ENCODE measurements around the gene CFAP57.
"Not testable (repeated sequence)": the region's sequence is repeated elsewhere in the genome, so short reads cannot be mapped to it uniquely, and the experiment has no call there.

CFAP57 gene

DNA sequence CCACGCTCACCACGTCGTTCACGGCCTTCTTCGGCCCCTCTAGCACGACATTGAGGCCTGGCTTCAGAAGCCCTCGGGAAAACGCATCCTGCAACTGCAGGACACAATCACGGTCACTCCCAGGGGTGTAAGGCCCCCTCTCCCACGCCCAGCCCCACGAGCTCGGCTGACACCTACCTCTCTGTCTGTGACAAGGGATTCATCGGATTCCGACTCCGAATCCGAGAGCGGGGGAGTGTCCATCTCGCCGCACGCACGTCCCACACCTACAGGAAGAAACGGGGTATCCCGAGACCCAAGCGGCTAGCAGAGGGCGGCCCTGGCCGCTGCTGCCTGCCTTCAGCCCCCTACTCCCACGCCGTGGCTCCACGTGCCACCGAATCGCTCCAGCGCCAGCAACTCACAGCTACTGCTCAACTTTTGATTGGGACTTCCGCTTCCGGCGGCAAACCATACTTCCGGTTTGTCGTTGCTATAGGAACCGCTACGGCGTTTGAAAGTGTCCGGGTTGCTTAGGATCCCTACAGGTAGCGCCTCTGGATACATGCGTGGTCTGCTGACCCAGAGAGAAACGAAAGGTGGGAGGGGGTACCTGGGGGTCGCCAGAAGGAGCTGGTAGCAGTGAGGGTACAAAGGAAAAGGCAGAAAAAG, at the start of gene CFAP57, which contains the start of gene EBNA1BP2:
CFAP57 (plus strand) TSS at position 455 of the 651 bp plus-strand sequence. CDS start 424 bp downstream, outside the sequence.
EBNA1BP2 (minus strand) TSS at position 415 of the 651 bp plus-strand sequence; CDS start at position 243, 172 bp downstream.
- DNase-seq: peak; percentile 100

DNA sequence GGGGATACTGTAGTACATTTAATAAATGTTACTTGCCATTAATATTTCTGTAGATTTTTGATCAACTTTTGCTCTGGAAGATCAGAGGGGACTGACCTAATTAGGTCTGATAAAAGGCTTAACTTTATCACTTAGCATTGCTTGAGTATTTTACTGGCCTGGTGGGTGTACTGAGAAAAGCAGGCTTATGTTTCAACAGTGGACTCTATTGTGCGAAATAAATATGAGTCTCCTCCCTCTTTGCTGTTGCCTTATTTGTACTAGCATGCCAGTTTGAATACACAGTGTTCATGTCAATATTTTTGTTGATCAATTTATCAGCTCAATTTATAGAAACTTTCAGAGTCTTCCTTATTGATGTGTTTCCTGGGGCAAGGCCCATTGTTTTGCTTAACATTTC, 49.1 kb upstream of the CFAP57 start:
- DNase-seq: peak; percentile 88

DNA sequence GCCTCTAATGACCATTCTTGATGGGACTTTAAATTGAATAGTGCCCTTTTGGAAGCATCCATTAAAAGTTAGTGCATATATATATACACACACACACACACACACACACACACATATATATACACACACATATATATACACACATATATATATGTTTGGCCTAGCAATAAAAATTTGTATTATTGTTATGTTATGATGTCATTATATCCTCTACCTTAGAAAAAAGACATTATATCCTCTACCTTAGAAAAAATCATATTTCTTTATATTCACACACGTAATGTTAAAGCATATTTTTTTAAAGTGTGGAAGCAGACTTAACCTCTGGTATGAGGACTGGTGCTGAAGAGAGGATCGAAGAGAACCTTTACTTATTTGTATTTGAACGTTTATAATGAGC, 43.3 kb upstream of the CFAP57 start:
- no peak for DNase-seq

DNA sequence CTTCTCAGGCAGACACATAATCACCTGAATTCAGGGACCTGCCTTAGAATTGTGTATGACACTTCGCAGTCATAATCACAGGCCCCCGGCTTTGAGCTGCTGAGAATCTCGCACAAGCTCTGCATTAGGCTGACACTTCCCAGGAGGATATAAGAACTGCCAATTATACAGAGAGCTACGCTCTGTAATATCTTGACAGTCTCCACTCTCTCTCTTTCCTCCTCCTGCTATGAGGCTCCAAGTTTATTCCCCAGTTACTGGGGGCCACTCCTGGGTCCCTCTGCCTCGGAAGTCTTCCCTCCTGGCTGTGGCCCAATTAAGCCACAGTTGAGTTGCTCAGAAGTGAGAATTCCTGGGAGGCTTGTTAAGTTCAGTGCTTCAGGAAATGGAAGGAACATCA, 42.7 kb upstream of the CFAP57 start:
- no peak for DNase-seq

DNA sequence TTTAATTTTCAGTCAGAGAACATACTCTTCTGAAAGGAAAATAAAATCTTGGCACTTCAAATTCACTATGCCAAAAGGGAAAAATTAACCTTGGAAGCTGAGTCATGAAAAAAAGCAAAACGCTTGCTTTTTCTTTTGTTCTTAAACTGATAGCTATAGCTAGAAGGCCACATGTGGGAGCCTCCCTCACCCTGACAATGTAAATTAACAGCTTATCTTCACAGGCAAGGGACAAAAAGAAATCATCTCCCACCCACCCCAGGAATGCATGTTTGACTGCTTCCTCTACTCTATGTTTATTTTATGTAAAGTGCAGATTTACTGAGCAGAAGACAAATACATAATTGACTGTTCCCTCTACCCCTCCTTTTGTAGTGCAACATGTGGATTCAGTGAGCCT, 38.1 kb upstream of the CFAP57 start:
- DNase-seq: no peak

DNA sequence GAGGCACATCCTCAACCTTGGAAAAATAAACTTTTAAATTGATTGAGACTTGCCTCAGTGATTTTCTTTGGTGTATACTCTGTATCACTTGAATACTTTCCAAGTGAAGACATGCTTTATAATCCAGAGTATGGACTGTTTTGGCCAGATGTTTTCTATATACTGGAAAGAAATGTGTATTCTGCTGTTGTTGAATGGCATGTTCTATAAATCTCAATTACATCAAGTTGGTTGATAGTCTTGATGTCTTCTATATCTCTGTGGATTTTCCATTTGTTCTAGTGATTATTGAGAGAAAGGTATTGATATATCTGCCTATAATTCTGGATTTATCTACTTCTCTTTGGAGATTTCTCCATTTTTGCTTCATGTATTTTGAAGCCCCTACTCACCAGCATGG, 37.5 kb upstream of the CFAP57 start:
- no peak for DNase-seq

DNA sequence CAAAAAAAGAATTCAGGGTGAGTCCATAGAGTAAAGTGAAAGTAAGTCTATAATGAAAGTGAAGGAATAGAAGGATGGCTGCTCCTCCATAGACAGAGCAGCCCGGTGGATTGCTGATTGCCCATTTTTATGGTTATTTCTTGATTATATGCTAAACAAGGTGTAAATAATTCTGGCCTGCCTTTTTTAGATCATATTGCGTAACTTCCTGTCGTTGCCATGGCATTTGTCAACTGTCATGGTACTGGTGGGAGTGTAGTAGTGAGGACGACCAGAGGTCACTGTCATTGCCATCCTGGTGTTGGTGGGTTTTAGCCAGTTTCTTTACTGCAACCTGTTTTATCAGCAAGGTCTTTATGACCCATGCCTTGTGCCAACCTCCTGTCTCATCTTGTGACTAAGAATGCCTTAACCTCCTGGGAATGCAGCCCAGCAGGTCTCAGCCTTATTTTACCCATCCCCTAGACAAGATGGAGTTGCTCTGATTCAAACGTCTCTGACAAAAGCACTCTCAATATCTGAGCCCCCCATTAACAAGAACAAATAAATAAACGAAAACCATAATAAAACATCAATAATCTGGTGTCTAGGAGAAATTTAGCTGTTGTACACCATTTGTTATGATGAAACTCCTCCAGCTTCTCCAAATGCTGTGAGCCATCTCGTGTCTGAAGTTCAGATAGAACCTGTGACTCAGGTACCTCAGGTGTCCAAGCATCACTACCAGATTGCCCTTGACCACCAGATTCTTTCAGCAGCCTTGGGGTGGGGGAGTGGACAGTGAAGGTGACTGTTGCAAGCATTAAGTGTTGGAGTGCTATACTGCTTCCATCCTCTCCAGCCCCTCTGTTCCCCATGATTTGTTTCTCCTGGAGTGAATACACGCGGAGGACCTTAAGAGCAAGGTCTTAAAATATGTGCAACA, 36.0 kb upstream of the CFAP57 start:
- DNase-seq: no peak

DNA sequence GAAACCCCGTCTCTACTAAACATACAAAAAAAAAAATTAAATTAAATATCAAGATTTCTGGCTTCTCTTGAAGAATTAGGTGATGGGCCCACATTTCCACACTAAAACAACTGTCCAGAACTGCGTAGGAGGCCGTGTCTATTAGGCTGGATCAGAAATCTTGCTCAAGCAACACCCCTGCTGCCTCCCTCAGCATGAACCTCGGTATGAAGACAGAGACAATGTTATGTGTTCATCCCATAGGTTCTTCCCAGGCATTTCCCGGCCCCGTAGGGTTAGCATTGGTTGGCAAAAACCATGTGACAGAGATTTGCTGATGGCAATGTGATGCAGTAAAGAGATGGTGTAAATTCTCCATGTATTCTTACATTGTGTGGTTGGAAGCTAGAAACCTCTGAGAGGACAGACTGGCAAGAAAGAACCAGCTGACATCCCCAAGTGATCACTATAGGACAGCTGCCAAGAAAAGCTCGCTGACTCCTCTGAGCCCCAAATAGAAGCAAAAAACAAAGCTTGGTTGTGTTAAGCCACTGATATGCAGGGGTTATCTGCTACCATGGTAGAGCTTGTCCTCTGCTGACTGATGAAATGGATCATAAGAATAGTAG, 34.6 kb upstream of the CFAP57 start:
- DNase-seq: no peak

DNA sequence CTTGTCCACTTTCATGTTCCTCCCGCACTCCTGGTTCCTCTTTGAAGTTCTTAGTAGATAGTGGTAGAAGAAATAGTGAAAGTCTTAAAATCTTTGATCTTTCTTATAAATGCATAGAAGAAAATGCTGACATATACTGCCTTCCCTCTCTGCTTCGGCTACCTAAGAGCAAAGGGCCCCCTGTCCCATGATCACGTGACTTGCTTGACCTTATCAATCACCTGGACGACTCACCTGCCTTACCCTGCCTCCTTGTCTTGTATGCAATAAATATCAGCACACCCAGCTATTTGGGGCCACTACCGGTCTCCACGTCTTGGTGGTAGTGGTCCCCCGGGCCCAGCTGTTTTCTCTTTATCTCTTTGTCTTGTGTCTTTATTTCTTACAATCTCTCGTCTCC, 32.8 kb upstream of the CFAP57 start:
- DNase-seq: not testable (repeated sequence)

DNA sequence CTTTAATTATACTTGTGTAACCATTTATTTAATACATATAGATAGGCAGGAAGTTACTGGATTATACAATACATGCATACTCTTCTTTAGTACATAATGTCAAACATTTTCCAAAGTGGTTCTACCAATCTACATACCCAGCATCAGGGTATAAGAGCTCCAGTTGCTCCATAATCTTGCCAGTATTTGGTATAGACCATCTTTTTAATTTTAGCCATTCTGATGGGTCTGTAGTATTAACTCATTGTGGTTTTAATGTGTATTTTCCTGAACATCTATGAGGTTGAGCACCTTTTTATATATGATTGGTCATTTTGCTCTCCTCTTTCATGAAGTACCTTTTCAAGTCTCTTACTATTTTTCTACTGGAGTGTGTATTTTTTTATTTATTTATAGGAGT, 32.1 kb upstream of the CFAP57 start:
- no peak for DNase-seq

DNA sequence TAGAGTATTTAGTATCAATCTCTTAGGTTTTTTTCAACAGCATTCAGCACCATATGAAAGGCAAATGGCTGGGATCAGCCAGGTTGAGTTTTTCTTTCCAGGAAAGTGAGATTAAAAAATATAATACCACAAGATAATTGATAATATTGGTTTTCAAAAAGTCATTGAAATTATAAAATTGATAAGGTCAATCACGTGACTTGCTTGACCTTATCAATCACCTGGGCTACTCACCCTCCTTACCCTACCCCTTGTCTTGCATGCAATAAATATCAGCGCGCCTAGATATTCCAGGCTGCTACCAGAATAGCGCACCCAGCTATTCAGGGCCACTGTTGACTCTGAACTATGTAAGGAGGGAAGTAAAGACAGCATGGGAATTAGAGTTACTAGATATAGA, 31.5 kb upstream of the CFAP57 start:
- DNase-seq: no peak

DNA sequence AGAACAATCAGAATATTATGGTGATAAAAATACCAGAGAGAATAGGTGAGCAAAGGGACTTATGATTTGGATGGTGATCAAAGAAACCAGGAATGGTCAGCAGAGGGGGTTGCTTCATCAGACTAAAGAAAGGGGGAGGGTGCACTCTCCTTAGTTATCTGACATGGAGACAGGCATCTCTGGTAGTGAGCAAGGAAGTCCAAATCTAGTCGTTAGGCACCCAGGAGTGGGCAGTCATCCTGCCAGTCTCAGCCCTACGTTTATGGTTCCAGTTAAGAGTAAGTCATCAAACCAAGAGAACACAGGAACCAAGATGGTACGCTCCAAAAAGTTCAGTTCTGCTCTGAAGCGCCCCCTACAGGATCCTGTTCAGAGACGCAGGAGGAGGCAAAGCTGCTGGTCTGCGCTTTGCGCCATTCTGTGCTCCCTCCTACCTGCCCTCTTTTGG, 28.7 kb upstream of the CFAP57 start:
- no peak for DNase-seq

DNA sequence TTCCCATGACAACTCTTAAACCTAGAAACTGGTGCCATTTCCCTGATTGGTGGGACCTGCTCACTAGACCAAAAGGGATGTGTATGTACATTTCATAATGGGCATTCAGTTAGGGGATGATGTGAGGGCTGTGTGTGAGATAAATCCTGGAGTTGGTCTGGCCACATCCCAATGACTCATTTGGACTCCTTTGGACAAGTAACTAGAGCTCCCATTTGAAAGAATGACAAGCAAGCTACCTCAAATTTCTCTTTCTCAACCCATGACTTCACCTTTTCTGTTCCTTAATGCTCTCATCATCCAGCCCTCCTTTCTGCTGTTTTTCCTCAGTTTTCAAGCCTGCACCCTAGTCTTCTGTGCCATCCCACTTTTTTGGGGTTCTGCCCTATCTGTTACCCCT, 27.9 kb upstream of the CFAP57 start:
- DNase-seq: no peak

DNA sequence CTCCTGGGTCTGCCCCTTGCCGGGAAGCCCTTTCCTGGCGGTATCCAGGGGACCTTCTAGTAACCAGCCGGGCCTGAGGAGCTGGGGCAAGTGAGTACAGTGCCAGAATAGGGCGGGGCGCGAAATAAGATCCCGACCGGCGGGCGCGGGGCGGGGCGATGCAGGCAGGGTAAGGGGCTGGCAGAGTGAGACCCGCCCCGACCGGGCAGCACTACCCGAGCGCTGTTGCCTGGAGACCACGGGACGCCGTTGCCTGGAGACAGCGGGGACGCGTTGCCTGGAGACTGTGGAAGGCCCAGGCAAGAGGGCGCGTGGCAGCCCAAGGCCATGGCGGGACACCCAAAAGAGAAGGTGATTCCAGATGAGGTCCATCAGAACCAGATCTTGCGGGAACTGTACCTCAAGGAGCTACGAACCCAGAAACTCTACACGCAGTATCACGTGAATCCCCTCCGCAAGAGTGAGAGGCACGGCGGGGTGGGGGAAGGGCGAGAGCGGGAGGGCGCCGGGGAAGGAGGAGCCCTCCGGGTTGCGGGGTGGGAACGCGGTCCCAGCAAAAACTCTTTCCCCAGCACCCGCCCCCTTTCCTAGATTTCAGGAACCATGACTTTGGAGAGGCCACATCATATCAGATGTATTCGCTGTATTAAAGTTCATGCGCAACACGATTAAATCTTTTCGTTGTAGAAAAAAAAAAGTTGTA, 24.4 kb upstream of the CFAP57 start:
- peak; percentile 100 for DNase-seq

DNA sequence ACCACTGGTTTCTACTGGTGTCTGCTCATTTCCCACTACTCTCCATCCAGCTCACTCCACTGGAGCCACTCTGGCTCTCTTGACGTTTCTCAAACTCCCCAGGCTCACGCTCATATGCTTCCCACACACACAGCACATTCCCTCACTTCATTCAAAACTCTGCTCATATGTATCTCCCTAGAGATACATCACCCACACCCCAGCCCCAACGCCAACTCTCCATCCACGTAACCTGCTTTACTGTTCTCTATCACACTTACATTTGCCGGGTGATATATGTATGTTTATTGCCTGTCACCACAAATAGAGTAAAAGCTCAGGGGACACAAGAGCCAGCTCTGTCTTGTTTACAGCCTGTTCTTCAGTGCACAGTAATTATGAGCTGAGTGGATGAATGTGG, 22.2 kb upstream of the CFAP57 start:
- no peak for DNase-seq

DNA sequence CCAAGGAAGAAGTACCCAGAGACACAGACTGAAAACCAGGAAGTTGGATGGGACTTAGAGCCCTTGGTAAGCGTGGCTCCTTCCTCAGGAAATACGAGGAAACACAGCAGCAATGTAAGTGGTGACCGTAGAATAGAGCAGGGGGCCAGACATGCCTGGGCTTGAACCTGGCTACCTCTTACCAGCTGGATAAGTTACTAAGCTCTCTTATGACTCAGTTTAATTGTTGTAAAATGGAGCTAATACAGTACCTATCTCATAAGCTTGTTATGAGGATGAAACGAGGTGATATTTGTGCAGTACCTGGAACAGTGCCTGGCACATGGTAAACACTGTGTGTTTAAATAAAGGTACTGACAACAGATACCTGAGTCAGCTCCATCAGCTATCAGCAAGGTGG, 19.3 kb upstream of the CFAP57 start:
- DNase-seq: peak; percentile 82

DNA sequence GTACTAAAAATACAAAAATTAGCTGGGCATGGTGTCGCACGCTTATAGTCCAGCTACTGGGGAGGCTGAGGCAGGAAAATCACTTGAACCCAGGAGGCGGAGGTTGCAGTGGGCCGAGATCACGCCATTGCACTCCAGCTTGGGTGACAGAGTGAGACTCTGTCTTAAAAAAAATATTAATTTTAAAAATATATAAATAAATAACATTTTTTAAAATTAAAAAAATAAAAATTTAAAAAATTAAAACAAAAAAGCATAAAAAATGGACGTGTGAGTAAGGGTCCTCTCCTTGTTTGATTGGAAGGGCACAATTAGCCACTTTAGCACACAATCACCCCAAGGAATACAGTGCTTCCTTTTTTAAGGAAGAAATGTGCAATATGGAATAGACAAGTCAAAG, 18.7 kb upstream of the CFAP57 start:
- no peak for DNase-seq

DNA sequence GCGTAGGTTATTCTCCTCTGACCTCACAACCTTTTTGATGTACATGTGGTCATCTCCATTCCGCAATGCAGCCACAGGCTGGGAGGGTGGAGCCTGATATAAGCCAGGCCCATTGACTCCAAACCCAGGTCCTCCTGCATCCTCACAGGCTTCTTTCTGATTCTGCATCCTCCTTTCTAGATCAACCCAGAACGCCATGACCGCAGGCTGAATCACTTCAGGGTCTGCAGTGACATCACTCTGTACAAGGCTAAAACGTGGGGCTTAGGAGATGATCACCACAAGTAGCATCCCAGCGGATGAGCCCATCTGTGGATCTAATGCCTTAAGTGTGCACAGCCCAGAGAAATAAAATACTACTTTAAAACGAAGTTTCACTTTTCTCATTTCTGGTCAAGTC, 16.1 kb upstream of the CFAP57 start:
- no peak for DNase-seq

DNA sequence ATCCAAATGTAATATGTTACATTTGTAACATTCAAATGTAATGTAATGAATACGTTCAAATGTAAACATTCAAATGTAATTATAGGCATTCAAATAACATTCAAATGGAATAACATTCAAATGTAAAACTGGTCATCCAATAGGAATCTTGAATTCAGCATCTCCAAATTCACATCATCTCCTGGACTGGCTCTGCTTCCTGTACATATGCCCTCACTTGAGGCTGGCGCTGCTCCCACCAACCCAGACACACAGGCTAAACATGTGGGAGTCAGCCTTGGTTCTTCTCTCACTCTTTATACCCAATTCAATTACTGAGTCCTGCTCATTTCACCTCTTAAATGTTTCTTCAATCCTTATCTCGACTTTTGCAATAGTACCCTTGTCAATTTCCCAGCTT, 7.0 kb upstream of the CFAP57 start:
- DNase-seq: no peak

DNA sequence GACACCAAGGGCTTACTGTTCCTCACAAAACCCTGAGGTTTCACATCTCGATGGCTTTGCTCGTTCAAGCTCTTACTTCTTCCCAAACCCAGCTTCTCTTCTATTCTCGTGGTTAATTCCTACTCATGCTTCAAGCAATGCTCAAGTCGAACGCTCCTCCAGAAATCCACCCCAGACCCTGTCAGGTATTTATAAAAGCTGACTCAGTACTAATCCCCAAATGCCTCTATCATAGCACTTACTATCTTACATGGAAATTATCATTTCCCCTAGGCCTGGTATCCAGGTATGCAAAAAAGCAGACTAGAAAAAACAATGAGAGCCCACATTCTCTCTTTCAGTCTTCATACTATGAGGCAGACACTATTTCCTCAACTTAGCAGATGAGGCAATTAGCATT, 6.4 kb upstream of the CFAP57 start:
- no peak for DNase-seq

DNA sequence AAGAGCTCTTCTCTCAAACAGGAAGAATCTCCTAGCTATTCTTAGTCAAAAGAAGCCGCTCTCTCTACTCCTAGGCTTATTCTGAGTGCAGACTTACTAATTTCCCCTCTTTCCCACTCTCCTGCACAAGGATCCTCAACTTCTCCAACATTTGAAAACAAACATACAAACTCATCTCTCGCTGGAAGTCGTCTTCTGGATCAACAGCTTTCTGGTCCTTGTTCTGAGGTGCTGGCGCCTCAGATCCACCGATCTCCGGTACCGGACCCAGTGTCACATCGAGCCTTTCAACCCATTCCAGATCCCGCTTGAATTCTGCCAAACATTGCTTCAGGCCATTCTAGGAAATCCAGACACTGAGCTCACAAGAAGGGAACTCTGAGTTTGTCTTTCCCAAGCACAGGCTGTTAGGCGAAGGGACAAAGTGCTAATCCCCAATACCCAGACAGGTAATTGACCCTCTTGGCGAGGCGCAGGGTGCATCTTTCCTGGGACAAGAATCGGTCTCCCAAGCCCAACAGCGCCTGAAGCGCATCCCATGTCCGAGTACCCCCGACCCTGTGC, 736 bp upstream of the CFAP57 start:
- no peak for DNase-seq

DNA sequence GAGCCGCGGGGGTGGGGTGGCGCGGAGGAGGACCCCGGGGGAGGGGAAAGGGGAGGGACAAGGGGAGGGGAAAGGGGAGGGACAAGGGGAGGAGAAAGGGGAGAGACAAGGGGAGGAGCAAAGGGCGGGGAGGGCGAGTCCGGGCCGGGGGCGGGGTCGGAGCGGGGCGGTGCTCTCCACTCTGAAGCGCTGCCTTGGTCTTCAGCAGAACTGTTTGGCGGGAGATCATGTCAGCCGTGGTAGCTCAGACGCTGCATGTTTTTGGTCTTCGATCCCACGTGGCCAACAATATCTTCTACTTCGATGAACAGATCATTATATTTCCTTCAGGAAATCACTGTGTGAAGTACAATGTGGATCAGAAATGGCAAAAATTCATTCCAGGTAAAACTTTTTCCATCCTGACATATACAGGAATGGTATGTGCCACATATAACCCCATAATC, 420 bp downstream of the CFAP57 start:
- peak; percentile 100 for DNase-seq

DNA sequence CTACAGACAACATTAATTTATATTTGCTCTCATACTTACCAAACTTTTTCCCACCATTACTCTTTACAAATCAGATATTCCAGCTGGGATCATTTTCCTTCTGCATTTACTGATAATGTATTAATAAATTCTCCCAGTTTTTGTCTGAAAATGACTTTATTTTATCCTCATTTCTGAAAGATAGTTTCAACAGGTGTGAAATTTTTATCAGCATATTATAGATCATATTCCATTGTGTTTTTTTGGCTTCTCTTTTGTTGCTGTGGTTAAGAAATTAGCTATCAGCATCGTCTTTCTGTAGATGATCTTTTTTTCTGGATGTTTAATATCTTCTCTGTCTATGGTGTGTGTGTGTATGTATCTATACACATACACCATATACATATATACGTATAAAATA, 2.7 kb downstream of the CFAP57 start:
- no peak for DNase-seq
